Measurements from ENCODE around the gene PTPRZ1.

PTPRZ1 gene

DNA sequence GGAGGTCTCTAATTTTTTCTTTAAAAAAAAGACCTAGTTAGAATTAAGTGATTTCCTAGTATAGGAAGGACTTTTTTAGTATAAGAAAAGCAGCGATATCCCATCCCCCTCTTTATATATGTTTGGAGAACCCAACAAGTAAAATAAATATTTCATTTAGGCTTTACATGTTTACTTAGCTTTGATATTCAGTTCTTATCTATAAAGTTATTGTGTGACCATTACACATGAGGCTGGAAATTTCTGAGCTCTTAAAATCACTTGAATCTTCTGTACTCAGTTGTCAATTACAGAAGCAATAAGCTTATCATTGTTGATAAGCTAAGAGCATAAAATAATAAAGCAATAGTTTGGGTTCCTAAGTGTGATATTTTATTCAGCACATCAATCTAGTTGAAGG, 181.4 kb downstream of the PTPRZ1 start:
- no peak overlapping the region for H3K4me3 ChIP-seq (ENCODE audit: low read depth, low read length)
- TF ChIP-seq, protein P1, sequence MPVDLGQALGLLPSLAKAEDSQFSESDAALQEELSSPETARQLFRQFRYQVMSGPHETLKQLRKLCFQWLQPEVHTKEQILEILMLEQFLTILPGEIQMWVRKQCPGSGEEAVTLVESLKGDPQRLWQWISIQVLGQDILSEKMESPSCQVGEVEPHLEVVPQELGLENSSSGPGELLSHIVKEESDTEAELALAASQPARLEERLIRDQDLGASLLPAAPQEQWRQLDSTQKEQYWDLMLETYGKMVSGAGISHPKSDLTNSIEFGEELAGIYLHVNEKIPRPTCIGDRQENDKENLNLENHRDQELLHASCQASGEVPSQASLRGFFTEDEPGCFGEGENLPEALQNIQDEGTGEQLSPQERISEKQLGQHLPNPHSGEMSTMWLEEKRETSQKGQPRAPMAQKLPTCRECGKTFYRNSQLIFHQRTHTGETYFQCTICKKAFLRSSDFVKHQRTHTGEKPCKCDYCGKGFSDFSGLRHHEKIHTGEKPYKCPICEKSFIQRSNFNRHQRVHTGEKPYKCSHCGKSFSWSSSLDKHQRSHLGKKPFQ (tag by site-specific recombination; IDR thresholded peaks at IDR 0.05): no peak
- no peak for TF ChIP-seq INSM2 (tag by site-specific recombination; IDR thresholded peaks at IDR 0.05)
- peak; percentile 76; the same call in 1 of the 2 replicates for TF ChIP-seq TCF7L2 (IDR thresholded peaks at IDR 0.05; ENCODE audit: borderline replicate concordance, low read depth, low read length)
- no peak overlapping the region for H3K27ac ChIP-seq (ENCODE audit: extremely low read depth, low read depth, low read length)
- H3K9me3 ChIP-seq (ENCODE audit: control insufficient read depth, insufficient read depth, low read depth, low read length): no peaks in the 10 kb centered on the region
- ChIA-PET POLR2A (no interaction called here), CTCF (interaction anchor here (0.5 to 0.6 kb wide), 2 partner anchors 59 to 582 kb away, joined by 3 read pairs; no protein-coding TSS in a partner anchor)
- H3K4me1 ChIP-seq (ENCODE audit: control insufficient read depth, insufficient read depth, low read length): peaks cover 10% of the 10 kb centered on the region; the same call in 1 of the 2 replicates
- no peaks in the 10 kb centered on the region for H3K36me3 ChIP-seq (ENCODE audit: control insufficient read depth in 2 of 2, insufficient read depth in 1 of 2, low read length in 2 of 2)

GRCh38 chr7:122055073-122055472, 182.1 kb downstream of the PTPRZ1 start:
- H3K4me3 ChIP-seq (ENCODE audit: low read depth, low read length): no peak overlapping the region
- no peak for TF ChIP-seq ZNF354C (tag by site-specific recombination; IDR thresholded peaks at IDR 0.05; ENCODE audit: borderline replicate concordance, low read depth)
- TF ChIP-seq, protein P2, sequence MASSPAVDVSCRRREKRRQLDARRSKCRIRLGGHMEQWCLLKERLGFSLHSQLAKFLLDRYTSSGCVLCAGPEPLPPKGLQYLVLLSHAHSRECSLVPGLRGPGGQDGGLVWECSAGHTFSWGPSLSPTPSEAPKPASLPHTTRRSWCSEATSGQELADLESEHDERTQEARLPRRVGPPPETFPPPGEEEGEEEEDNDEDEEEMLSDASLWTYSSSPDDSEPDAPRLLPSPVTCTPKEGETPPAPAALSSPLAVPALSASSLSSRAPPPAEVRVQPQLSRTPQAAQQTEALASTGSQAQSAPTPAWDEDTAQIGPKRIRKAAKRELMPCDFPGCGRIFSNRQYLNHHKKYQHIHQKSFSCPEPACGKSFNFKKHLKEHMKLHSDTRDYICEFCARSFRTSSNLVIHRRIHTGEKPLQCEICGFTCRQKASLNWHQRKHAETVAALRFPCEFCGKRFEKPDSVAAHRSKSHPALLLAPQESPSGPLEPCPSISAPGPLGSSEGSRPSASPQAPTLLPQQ (tag by site-specific recombination; IDR thresholded peaks at IDR 0.05): no peak
- no peak for TF ChIP-seq ZNF785 (tag by site-specific recombination; IDR thresholded peaks at IDR 0.05)
- TF ChIP-seq, protein P3, sequence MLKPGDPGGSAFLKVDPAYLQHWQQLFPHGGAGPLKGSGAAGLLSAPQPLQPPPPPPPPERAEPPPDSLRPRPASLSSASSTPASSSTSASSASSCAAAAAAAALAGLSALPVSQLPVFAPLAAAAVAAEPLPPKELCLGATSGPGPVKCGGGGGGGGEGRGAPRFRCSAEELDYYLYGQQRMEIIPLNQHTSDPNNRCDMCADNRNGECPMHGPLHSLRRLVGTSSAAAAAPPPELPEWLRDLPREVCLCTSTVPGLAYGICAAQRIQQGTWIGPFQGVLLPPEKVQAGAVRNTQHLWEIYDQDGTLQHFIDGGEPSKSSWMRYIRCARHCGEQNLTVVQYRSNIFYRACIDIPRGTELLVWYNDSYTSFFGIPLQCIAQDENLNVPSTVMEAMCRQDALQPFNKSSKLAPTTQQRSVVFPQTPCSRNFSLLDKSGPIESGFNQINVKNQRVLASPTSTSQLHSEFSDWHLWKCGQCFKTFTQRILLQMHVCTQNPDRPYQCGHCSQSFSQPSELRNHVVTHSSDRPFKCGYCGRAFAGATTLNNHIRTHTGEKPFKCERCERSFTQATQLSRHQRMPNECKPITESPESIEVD (tag by site-specific recombination; IDR thresholded peaks at IDR 0.05): peak; percentile 27; the same call in 1 of the 2 replicates
- no peak for TF ChIP-seq ZNF768 (tag by site-specific recombination; IDR thresholded peaks at IDR 0.05)
- TF ChIP-seq ZNF248 (tag by site-specific recombination; IDR thresholded peaks at IDR 0.05): no peak
- no peak for TF ChIP-seq ZNF501 (tag by site-specific recombination; IDR thresholded peaks at IDR 0.05)
- no peak for TF ChIP-seq GLIS2 (tag by site-specific recombination; IDR thresholded peaks at IDR 0.05)
- TF ChIP-seq ZNF148 (tag by site-specific recombination; IDR thresholded peaks at IDR 0.05; ENCODE audit: borderline replicate concordance): no peak
- no peak for TF ChIP-seq ZNF658 (tag by site-specific recombination; IDR thresholded peaks at IDR 0.05)
- TF ChIP-seq ZNF621 (tag by site-specific recombination; IDR thresholded peaks at IDR 0.05): no peak
- no peak for TF ChIP-seq ZNF624 (tag by site-specific recombination; IDR thresholded peaks at IDR 0.05)
- peak; percentile 36; the same call in 1 of the 2 replicates for TF ChIP-seq ZNF629 (tag by site-specific recombination; IDR thresholded peaks at IDR 0.05)
- TF ChIP-seq ZNF391 (tag by site-specific recombination; IDR thresholded peaks at IDR 0.05; ENCODE audit: borderline replicate concordance, low read depth): no peak
- TF ChIP-seq ZFP41 (tag by site-specific recombination; IDR thresholded peaks at IDR 0.05; ENCODE audit: borderline replicate concordance): no peak
- TF ChIP-seq ZBTB21 (tag by site-specific recombination; IDR thresholded peaks at IDR 0.05): no peak
- no peak for TF ChIP-seq OSR2 (tag by site-specific recombination; IDR thresholded peaks at IDR 0.05)
- no peak overlapping the region for H3K27ac ChIP-seq (ENCODE audit: extremely low read depth, low read depth, low read length)
- CTCF ChIA-PET: interaction anchor here (0.5 to 0.6 kb wide), 2 partner anchors 60 to 583 kb away, joined by 3 read pairs; no protein-coding TSS in a partner anchor
- H3K36me3 ChIP-seq (ENCODE audit: control insufficient read depth in 2 of 2, insufficient read depth in 1 of 2, low read length in 2 of 2): no peaks in the 10 kb centered on the region
- POLR2A ChIA-PET: no interaction called here
- no peaks in the 10 kb centered on the region for H3K9me3 ChIP-seq (ENCODE audit: control insufficient read depth, insufficient read depth, low read depth, low read length)
- H3K4me1 ChIP-seq (ENCODE audit: control insufficient read depth, insufficient read depth, low read length): peaks cover 10% of the 10 kb centered on the region; the same call in 1 of the 2 replicates
